B cell (primary cell): ENCODE results near the gene MRPS2. TPM values are rescaled to one million over a fixed set of nuclear protein-coding genes. Genes with fewer than 3 reads are reported as not detected.

ENCODE experiments used
- ATAC-seq: fragments of 200-7000 bp; cut with Tn5 transposase; one replicate; pipeline ENCODE4 v1.10.0; 2021; ENCODE audit warnings: low read depth, mild to moderate bottlenecking, moderate number of reproducible peaks, moderate library complexity
- CTCF ChIA-PET: fragments of 350-600 bp; sonication (Branson Sonifier 250); formaldehyde crosslinking; loops from one replicate; lab custom pipeline; 2021; ENCODE audit warnings: antibody characterized with exemption, inconsistent platforms; lab: Charles Lee
- POLR2A ChIA-PET: fragments of 350-600 bp; sonication (Branson Sonifier 250); formaldehyde crosslinking; loops from one replicate; lab custom pipeline; 2021; ENCODE audit warnings: antibody characterized with exemption; lab: Charles Lee
- DNase-seq: peaks from one replicate; pipeline ENCODE4 v3.0.0; 2013
- H2AFZ ChIP-seq: 2 replicates; pipeline ENCODE4 v1.6.1; 2012; ENCODE audit warnings: mild to moderate bottlenecking, low read depth, low read length; ENCODE audit not compliant: insufficient read depth, poor library complexity, severe bottlenecking
- H3K27ac ChIP-seq, 2 donors: 1 replicate in 1 of 2; 2 replicates in 1 of 2; pipeline ENCODE4 v1.5.1; 2012 to 2013; ENCODE audit warnings: low read length in 2 of 2, mild to moderate bottlenecking in 2 of 2, moderate library complexity in 1 of 2
- H3K27me3 ChIP-seq, 4 experiments: fragments of 200-600 bp in 1 of 4; sonication (generic) in 1 of 4; replicated peaks in 1 of 4; 1 replicate in 2 of 4; 2 replicates in 2 of 4; pipeline versions ENCODE4 v1.6.1 to v1.7.0; 2013 to 2016; ENCODE audit warnings: low read length in 3 of 4, mild to moderate bottlenecking in 2 of 4, mixed read lengths in 1 of 4, moderate library complexity in 1 of 4; ENCODE audit not compliant: insufficient read depth in 4 of 4, control insufficient read depth in 3 of 4; ENCODE audit errors: control extremely low read depth in 1 of 4
- H3K36me3 ChIP-seq, 2 experiments: replicated peaks in 1 of 2; 1 replicate in 1 of 2; 2 replicates in 1 of 2; pipeline versions ENCODE4 v1.6.1 to v1.7.1; 2013; ENCODE audit warnings: low read length in 1 of 2; ENCODE audit not compliant: insufficient read depth in 2 of 2, control insufficient read depth in 1 of 2; ENCODE audit errors: control extremely low read depth in 1 of 2, extremely low read depth in 1 of 2
- H3K4me1 ChIP-seq, 2 donors: fragments of 200-600 bp in 1 of 2; sonication (generic) in 1 of 2; 1 replicate in 1 of 2; 2 replicates in 1 of 2; pipeline versions ENCODE4 v1.5.1 to v1.6.1; 2013 to 2017; ENCODE audit warnings: low read length in 2 of 2; ENCODE audit not compliant: control insufficient read depth in 2 of 2, insufficient read depth in 2 of 2
- H3K4me2 ChIP-seq: replicated peaks from 2 replicates; pipeline ENCODE3; 2012; ENCODE audit warnings: mild to moderate bottlenecking, low read depth, low read length; ENCODE audit not compliant: poor library complexity, severe bottlenecking
- H3K4me3 ChIP-seq, 5 experiments: fragments of 200-600 bp in 1 of 5; sonication (generic) in 1 of 5; 1 replicate in 3 of 5; 2 replicates in 2 of 5; pipeline versions ENCODE4 v1.5.1 to v1.7.0; 2011 to 2016; ENCODE audit warnings: low read length in 4 of 5, mild to moderate bottlenecking in 4 of 5, low read depth in 2 of 5, control low read depth in 1 of 5, moderate library complexity in 1 of 5; ENCODE audit not compliant: insufficient read depth in 1 of 5; ENCODE audit errors: control extremely low read depth in 1 of 5, extremely low read depth in 1 of 5
- H3K79me2 ChIP-seq: fragments of 200-600 bp; sonication (generic); one replicate; pipeline ENCODE4 v1.6.0; 2016; ENCODE audit warnings: low read length; ENCODE audit not compliant: control insufficient read depth, insufficient read depth
- H3K9ac ChIP-seq: fragments of 200-600 bp; sonication (generic); 2 replicates; pipeline ENCODE4 v1.6.1; 2017; ENCODE audit warnings: mild to moderate bottlenecking, low read length, moderate library complexity
- H3K9me3 ChIP-seq, 3 donors: one replicate each; pipeline versions ENCODE4 v1.6.1 to v1.7.1; 2013; ENCODE audit warnings: low read length in 2 of 3; ENCODE audit not compliant: control insufficient read depth in 2 of 3, insufficient read depth in 1 of 3; ENCODE audit errors: control extremely low read depth in 1 of 3
- H4K20me1 ChIP-seq: 2 replicates; pipeline ENCODE4 v1.6.0; 2012; ENCODE audit warnings: mild to moderate bottlenecking, low read length; ENCODE audit not compliant: insufficient read depth, control insufficient read depth, poor library complexity, severe bottlenecking
- H3K27ac Mint-ChIP-seq: one replicate; pipeline ENCODE4 v1.8.0; 2021; ENCODE audit warnings: mixed read lengths
- H3K27me3 Mint-ChIP-seq: one replicate; pipeline ENCODE4 v1.8.0; 2021; ENCODE audit warnings: mixed read lengths
- H3K4me1 Mint-ChIP-seq: one replicate; pipeline ENCODE4 v1.8.0; 2021; ENCODE audit warnings: mixed read lengths
- H3K4me3 Mint-ChIP-seq: one replicate; pipeline ENCODE4 v1.8.0; 2021; ENCODE audit warnings: mixed read lengths
- H3K9me3 Mint-ChIP-seq: one replicate; pipeline ENCODE4 v1.8.0; 2022; ENCODE audit warnings: mixed read lengths; ENCODE audit not compliant: insufficient read depth
- CTCF ChIP-seq: fragments of 200-600 bp; IDR thresholded peaks from one replicate; pipeline ENCODE4 v1.8.0; 2022; ENCODE audit warnings: antibody characterized with exemption, mild to moderate bottlenecking
- EZH2 ChIP-seq: IDR thresholded peaks from 2 replicates; pipeline ENCODE4 v1.6.1; 2012; ENCODE audit warnings: borderline replicate concordance, low read depth, mild to moderate bottlenecking, moderate library complexity, low read length; ENCODE audit not compliant: insufficient read depth, poor library complexity, severe bottlenecking
- WGBS: methylation state at CpG from one replicate; pipeline ENCODE4 v1.1.5; 2013; ENCODE audit warnings: missing lambda C conversion rate; ENCODE audit not compliant: insufficient coverage; 5-methylcytosine and 5-hydroxymethylcytosine counted together
- intact Hi-C: fragments of 100-400 bp; cut with micrococcal nuclease; formaldehyde crosslinking; loops from one replicate; pipeline ENCODE4 v1.10.0; 2022
- polyA plus RNA-seq: library from polyadenylated mRNA; depleted of rRNA; stranded (reverse); fragments of >200 nt; gene quantifications from 2 replicates; pipeline ENCODE4 v1.2.3, GENCODE V29; 2012
- total RNA-seq, 2 donors: library from RNA; stranded (reverse); fragments of 120-200 nt in 1 of 2; gene quantifications; 1 replicate in 1 of 2; 2 replicates in 1 of 2; pipeline versions ENCODE4 v1.2.3 to v1.2.4, GENCODE V29; 2013 to 2022

MRPS2 gene
- total and polyA plus RNA-seq, 2 donors (not counting 1 experiment from before 2014, with no cell fraction given): 26.7 to 55.1 TPM

- CTCF ChIA-PET: no interaction called here
- Histone ChIP-seq H3K4me2 (peak overlapping the region; percentile 98), H3K27ac (peak overlapping the region; percentile 12 to 82), H3K9ac (peak overlapping the region; percentile 77), H4K20me1 (peaks cover 43% of the 10 kb centered on the region), H3K79me2 (peaks cover 29% of the 10 kb centered on the region), H3K9me3 (peaks cover 0 to 4% (median 0%) of the 10 kb centered on the region in 3 donors), H3K36me3 (peaks cover 0 to 24% of the 10 kb centered on the region in 2 experiments), H3K4me3 (peak overlapping the region in 4 of 5 experiments; percentile 80 to 94 (median 81)), H3K27me3 (peaks cover 0 to 10% (median 0%) of the 10 kb centered on the region in 4 experiments), H2AFZ (peak overlapping the region; percentile 85), H3K4me1 (peaks cover 14 to 29% of the 10 kb centered on the region in 2 donors)
- Mint-ChIP-seq H3K4me1 (peaks cover 26% of the 10 kb centered on the region), H3K4me3 (peak overlapping the region; percentile 92), H3K9me3 (no peaks in the 10 kb centered on the region), H3K27ac (peak overlapping the region; percentile 63), H3K27me3 (no peaks in the 10 kb centered on the region)
- TF ChIP-seq EZH2 (no peak), CTCF (no peak)
- intact Hi-C loops: no loop called here
- DNase-seq (no peak), ATAC-seq (no peak)
- POLR2A ChIA-PET: no interaction called here
- WGBS: 56% methylated on average over 38 of the region's 38 CpGs
Measured at GRCh38 chr9:135501261-135502167, 1.0 kb downstream of the MRPS2 start.
